H9 (cell line): ENCODE data around the gene PPP2R1A. TPM values are rescaled to one million over a fixed set of nuclear protein-coding genes. Genes with fewer than 3 reads are reported as not detected.

Source experiments
- DNase-seq: peaks from one replicate; pipeline ENCODE4 v3.0.0-alpha.2; 2017
- H2AFZ ChIP-seq: one replicate; pipeline ENCODE4 v1.6.1; 2013; ENCODE audit warnings: mild to moderate bottlenecking, low read length, control low read depth, moderate library complexity
- H2AK5ac ChIP-seq: 2 replicates; pipeline ENCODE4 v1.6.1; 2013; ENCODE audit warnings: low read length, control low read depth, mixed read lengths; ENCODE audit not compliant: insufficient read length
- H2BK120ac ChIP-seq: one replicate; pipeline ENCODE4 v1.6.1; 2013; ENCODE audit warnings: low read depth, mild to moderate bottlenecking, low read length, control low read depth, inconsistent platforms; ENCODE audit not compliant: poor library complexity, severe bottlenecking
- H2BK12ac ChIP-seq: 2 replicates; pipeline ENCODE4 v1.6.1; 2013; ENCODE audit warnings: low read length, control low read depth, mixed read lengths, low read depth; ENCODE audit not compliant: insufficient read length
- H2BK15ac ChIP-seq: 2 replicates; pipeline ENCODE4 v1.6.1; 2013; ENCODE audit warnings: low read depth, low read length, control low read depth
- H2BK20ac ChIP-seq: one replicate; pipeline ENCODE4 v1.6.1; 2013; ENCODE audit warnings: low read depth, mild to moderate bottlenecking, low read length, control low read depth, inconsistent platforms; ENCODE audit not compliant: poor library complexity, severe bottlenecking
- H2BK5ac ChIP-seq: 2 replicates; pipeline ENCODE4 v1.6.1; 2013; ENCODE audit warnings: low read length, control low read depth, mixed read lengths; ENCODE audit not compliant: insufficient read length
- H3K14ac ChIP-seq: 2 replicates; pipeline ENCODE4 v1.6.1; 2013; ENCODE audit warnings: low read length, control low read depth; ENCODE audit not compliant: insufficient read depth
- H3K18ac ChIP-seq: 2 replicates; pipeline ENCODE4 v1.6.1; 2013; ENCODE audit warnings: low read depth, mild to moderate bottlenecking, mixed read lengths, low read length, control low read depth; ENCODE audit not compliant: insufficient read length
- H3K23ac ChIP-seq: 2 replicates; pipeline ENCODE4 v1.6.1; 2013; ENCODE audit warnings: low read length, control low read depth, mixed read lengths, low read depth; ENCODE audit not compliant: insufficient read length
- H3K23me2 ChIP-seq: 2 replicates; pipeline ENCODE4 v1.6.1; 2013; ENCODE audit warnings: low read depth, mild to moderate bottlenecking, mixed read lengths, low read length, control low read depth; ENCODE audit not compliant: insufficient read length, poor library complexity, severe bottlenecking
- H3K27ac ChIP-seq: 2 replicates; pipeline ENCODE4 v1.5.1; 2013; ENCODE audit warnings: low read length, control low read depth, mixed read lengths, low read depth; ENCODE audit not compliant: insufficient read length
- H3K27me3 ChIP-seq: 2 replicates; pipeline ENCODE4 v1.6.1; 2013; ENCODE audit warnings: low read length, control low read depth, inconsistent platforms; ENCODE audit not compliant: insufficient read depth
- H3K4ac ChIP-seq: 2 replicates; pipeline ENCODE4 v1.6.1; 2013; ENCODE audit warnings: low read depth, mild to moderate bottlenecking, control low read depth, inconsistent platforms, low read length, moderate library complexity
- H3K4me1 ChIP-seq: 2 replicates; pipeline ENCODE4 v1.6.1; 2013; ENCODE audit warnings: low read length, control low read depth, inconsistent platforms; ENCODE audit not compliant: insufficient read depth
- H3K4me2 ChIP-seq: 2 replicates; pipeline ENCODE4 v1.6.1; 2013; ENCODE audit warnings: low read length, control low read depth, mixed read lengths; ENCODE audit not compliant: insufficient read length, insufficient read depth
- H3K56ac ChIP-seq: 2 replicates; pipeline ENCODE4 v1.6.1; 2013; ENCODE audit warnings: low read depth, mild to moderate bottlenecking, mixed read lengths, low read length, control low read depth; ENCODE audit not compliant: insufficient read length
- H3K79me1 ChIP-seq: 2 replicates; pipeline ENCODE4 v1.6.1; 2013; ENCODE audit warnings: low read depth, mild to moderate bottlenecking, moderate library complexity, low read length, control low read depth, inconsistent platforms; ENCODE audit not compliant: insufficient read depth, poor library complexity, severe bottlenecking
- H3K79me2 ChIP-seq: 2 replicates; pipeline ENCODE4 v1.6.1; 2013; ENCODE audit warnings: low read length, control low read depth, inconsistent platforms; ENCODE audit not compliant: insufficient read depth
- H3K9ac ChIP-seq: 2 replicates; pipeline ENCODE4 v1.6.1; 2013; ENCODE audit warnings: low read length, control low read depth, mixed read lengths; ENCODE audit not compliant: insufficient read length; ENCODE audit errors: extremely low read depth
- H3K9me3 ChIP-seq: one replicate; pipeline ENCODE4 v1.6.1; 2013; ENCODE audit warnings: low read depth, low read length, inconsistent platforms; ENCODE audit not compliant: control insufficient read depth
- H3T11ph ChIP-seq: one replicate; pipeline ENCODE4 v1.6.1; 2013; ENCODE audit warnings: mild to moderate bottlenecking, low read length, control low read depth, inconsistent platforms
- H4K20me1 ChIP-seq: one replicate; pipeline ENCODE4 v1.6.1; 2013; ENCODE audit not compliant: control insufficient read depth, insufficient read length, insufficient read depth
- H4K5ac ChIP-seq: 2 replicates; pipeline ENCODE4 v1.6.1; 2013; ENCODE audit warnings: low read depth, mild to moderate bottlenecking, mixed read lengths, low read length, control low read depth; ENCODE audit not compliant: insufficient read length
- H4K8ac ChIP-seq: replicated peaks from 2 replicates; pipeline ENCODE4 v1.6.1; 2013; ENCODE audit warnings: low read length, control low read depth, mixed read lengths, low read depth; ENCODE audit not compliant: insufficient read length
- H4K91ac ChIP-seq: 2 replicates; pipeline ENCODE4 v1.6.1; 2013; ENCODE audit warnings: low read depth, mild to moderate bottlenecking, moderate library complexity, mixed read lengths, low read length, control low read depth; ENCODE audit not compliant: insufficient read length
- H3K27ac Mint-ChIP-seq, 3 experiments: 2 replicates in 2 of 3; 3 replicates in 1 of 3; pipeline ENCODE4 v1.8.0; 2020 to 2021; ENCODE audit warnings: mixed read lengths in 3 of 3, mild to moderate bottlenecking in 1 of 3, moderate library complexity in 1 of 3
- H3K27me3 Mint-ChIP-seq: 2 replicates; pipeline ENCODE4 v1.8.0; 2021; ENCODE audit warnings: low read depth, mild to moderate bottlenecking, moderate library complexity, mixed read lengths
- H3K36me3 Mint-ChIP-seq, 3 experiments: 2 replicates in 2 of 3; 3 replicates in 1 of 3; pipeline ENCODE4 v1.8.0; 2020 to 2021; ENCODE audit warnings: low read depth in 3 of 3, mixed read lengths in 3 of 3; ENCODE audit not compliant: insufficient read depth in 1 of 3
- H3K4me1 Mint-ChIP-seq, 2 experiments: 2 replicates each; pipeline ENCODE4 v1.8.0; 2020; ENCODE audit warnings: mixed read lengths in 2 of 2
- H3K4me3 Mint-ChIP-seq, 2 experiments: 2 replicates in 1 of 2; 3 replicates in 1 of 2; pipeline ENCODE4 v1.8.0; 2020 to 2021; ENCODE audit warnings: mild to moderate bottlenecking in 2 of 2, mixed read lengths in 2 of 2, moderate library complexity in 1 of 2
- H3K9me3 Mint-ChIP-seq, 2 experiments: 2 replicates in 1 of 2; 3 replicates in 1 of 2; pipeline ENCODE4 v1.8.0; 2020; ENCODE audit warnings: mild to moderate bottlenecking in 2 of 2, mixed read lengths in 2 of 2, moderate library complexity in 1 of 2
- CTCF ChIP-seq: fragments of 200-600 bp; sonication (generic); conservative IDR thresholded peaks from 3 replicates; pipeline ENCODE4 v1.8.0; 2021; ENCODE audit warnings: antibody characterized with exemption, mild to moderate bottlenecking
- WGBS: extraction: QIAGEN DNeasy Blood & Tissue Kit; methylation state at CpG from one replicate; pipeline ENCODE4 v1.1.7; 2013; ENCODE audit warnings: missing lambda C conversion rate, low lambda C conversion rate, mixed read lengths; ENCODE audit not compliant: insufficient read length; ENCODE audit errors: extremely low coverage; 5-methylcytosine and 5-hydroxymethylcytosine counted together
- total RNA-seq: library from RNA; stranded (reverse); gene quantifications from 2 replicates; pipeline ENCODE4 v1.2.1, GENCODE V29; 2021

Gene PPP2R1A
- total RNA-seq, 1 experiment from 2014 or later, result 432 TPM

- Histone ChIP-seq H2AK5ac (no peak overlapping the region), H4K8ac (no peak overlapping the region), H2AFZ (no peak overlapping the region), H3K79me1 (no peaks in the 10 kb centered on the region), H3K56ac (no peak overlapping the region), H3K9me3 (no peaks in the 10 kb centered on the region), H3K4me1 (peaks cover 2% of the 10 kb centered on the region; the same call in 1 of the 2 replicates), H2BK15ac (no peak overlapping the region), H2BK5ac (no peak overlapping the region), H3K9ac (peak overlapping the region; percentile 64), H3K4ac (no peak overlapping the region), H3K18ac (no peak overlapping the region), H2BK12ac (no peak overlapping the region), H3K79me2 (no peaks in the 10 kb centered on the region; the same call in 1 of the 2 replicates), H3K23me2 (peaks cover 14% of the 10 kb centered on the region), H2BK120ac (no peak overlapping the region), H3K23ac (no peak overlapping the region), H3K4me2 (peak overlapping the region; percentile 88), H3K27ac (no peak overlapping the region), H3K27me3 (no peaks in the 10 kb centered on the region), H3K14ac (no peak overlapping the region), H2BK20ac (no peak overlapping the region), H3T11ph (no peak overlapping the region), H4K5ac (no peak overlapping the region), H4K91ac (no peak overlapping the region), H4K20me1 (no peaks in the 10 kb centered on the region)
- peaks cover 16 to 18% of the 10 kb centered on the region in 2 experiments for H3K4me1 Mint-ChIP-seq
- no peak for TF ChIP-seq CTCF
- H3K27me3 Mint-ChIP-seq, result peaks cover 8% of the 10 kb centered on the region
- no peak for DNase-seq
- peak overlapping the region; percentile 95 to 97 for H3K4me3 Mint-ChIP-seq
- no CpG with 5 or more reads among the region's 5 CpGs for WGBS
- H3K36me3 Mint-ChIP-seq, result peaks cover 27 to 35% (median 29%) of the 10 kb centered on the region in 3 experiments
- peaks cover 0 to 5% of the 10 kb centered on the region in 2 experiments; a peak in 4 of 5 replicates for H3K9me3 Mint-ChIP-seq
- H3K27ac Mint-ChIP-seq, result no peak overlapping the region
Observed at GRCh38 chr19:52170304-52170703, 19.5 kb upstream of the PPP2R1A start.
